Large intestine (tissue), 3 donors: ENCODE measurements around the gene SLC24A5. TPM values are rescaled to one million over a fixed set of nuclear protein-coding genes. Genes with fewer than 3 reads are reported as not detected.

Experiments
- DNase-seq, 2 donors: peaks; one replicate each; pipeline versions ENCODE4 v3.0.0 to v3.0.0-alpha.2; 2013
- H3K27ac ChIP-seq: one replicate; pipeline ENCODE4 v1.5.1; 2013; ENCODE audit warnings: low read length
- H3K27me3 ChIP-seq: 2 replicates; pipeline ENCODE4 v1.6.1; 2013; ENCODE audit warnings: low read length; ENCODE audit not compliant: control insufficient read depth, insufficient read depth
- H3K36me3 ChIP-seq: 2 replicates; pipeline ENCODE4 v1.6.1; 2013; ENCODE audit warnings: low read length; ENCODE audit not compliant: control insufficient read depth, insufficient read depth
- H3K4me1 ChIP-seq: one replicate; pipeline ENCODE4 v1.6.1; 2013; ENCODE audit warnings: low read length; ENCODE audit not compliant: control insufficient read depth, insufficient read depth
- H3K4me3 ChIP-seq: one replicate; pipeline ENCODE4 v1.5.1; 2013; ENCODE audit warnings: low read length
- H3K9me3 ChIP-seq: one replicate; pipeline ENCODE4 v1.6.1; 2013; ENCODE audit warnings: mild to moderate bottlenecking, low read depth, low read length, moderate library complexity; ENCODE audit not compliant: control insufficient read depth
- WGBS: methylation state at CpG from one replicate; pipeline ENCODE4 v1.1.5; 2013; ENCODE audit warnings: low lambda C conversion rate; ENCODE audit not compliant: insufficient coverage; 5-methylcytosine and 5-hydroxymethylcytosine counted together
- polyA plus RNA-seq: library from polyadenylated mRNA; unstranded; fragments of 120-200 nt; gene quantifications from one replicate; pipeline ENCODE4 v1.2.1, GENCODE V29; 2013

The SLC24A5 gene
- polyA plus RNA-seq, 1 donor = not detected

GRCh38 chr15:48089702-48090101 lies 31.1 kb upstream of the SLC24A5 start:
- WGBS = 50% methylated on average over 1 of the region's 6 CpGs

GRCh38 chr15:48090115-48090514 lies 30.7 kb upstream of the SLC24A5 start:
- H3K36me3 ChIP-seq = no peaks in the 10 kb centered on the region
- H3K27me3 ChIP-seq = peaks cover 6% of the 10 kb centered on the region
- H3K4me1 ChIP-seq = no peaks in the 10 kb centered on the region
- DNase-seq = no peak
- WGBS = no CpG with 5 or more reads among the region's 2 CpGs
- no peak overlapping the region for H3K4me3 ChIP-seq
- no peaks in the 10 kb centered on the region for H3K9me3 ChIP-seq
- H3K27ac ChIP-seq = no peak overlapping the region

More at GRCh38 chr15:48089702-48090101, 31.1 kb upstream of the SLC24A5 start:
- DNase-seq = no peak
- Histone ChIP-seq H3K4me3 (no peak overlapping the region), H3K4me1 (no peaks in the 10 kb centered on the region), H3K9me3 (no peaks in the 10 kb centered on the region), H3K27me3 (peaks cover 6% of the 10 kb centered on the region), H3K27ac (no peak overlapping the region), H3K36me3 (no peaks in the 10 kb centered on the region)

- Histone ChIP-seq H3K27me3 (peaks cover 6% of the 10 kb centered on the region), H3K9me3 (no peaks in the 10 kb centered on the region), H3K27ac (no peak overlapping the region), H3K4me1 (no peaks in the 10 kb centered on the region), H3K4me3 (no peak overlapping the region), H3K36me3 (no peaks in the 10 kb centered on the region)
- no peak for DNase-seq
- WGBS = no CpG with 5 or more reads among the region's 3 CpGs
These were observed 30.1 kb upstream of the SLC24A5 start for GRCh38 chr15:48090666-48091065.

- no peak overlapping the region for H3K4me3 ChIP-seq
- no peaks in the 10 kb centered on the region for H3K36me3 ChIP-seq
- no CpG with 5 or more reads among the region's 4 CpGs for WGBS
- H3K27ac ChIP-seq = no peak overlapping the region
- H3K4me1 ChIP-seq = no peaks in the 10 kb centered on the region
- no peak for DNase-seq
- peaks cover 6% of the 10 kb centered on the region for H3K27me3 ChIP-seq
- H3K9me3 ChIP-seq = no peaks in the 10 kb centered on the region
These were observed 29.3 kb upstream of the SLC24A5 start for GRCh38 chr15:48091522-48091921.

GRCh38 chr15:48096355-48096786 lies 24.4 kb upstream of the SLC24A5 start:
- no peak overlapping the region for H3K4me3 ChIP-seq
- peaks cover 3% of the 10 kb centered on the region for H3K27me3 ChIP-seq
- no CpG with 5 or more reads among the region's 4 CpGs for WGBS
- no peaks in the 10 kb centered on the region for H3K9me3 ChIP-seq
- no peaks in the 10 kb centered on the region for H3K4me1 ChIP-seq
- no peak for DNase-seq
- H3K27ac ChIP-seq = no peak overlapping the region
- no peaks in the 10 kb centered on the region for H3K36me3 ChIP-seq

- no peak for DNase-seq
- WGBS = no CpG with 5 or more reads among the region's 2 CpGs
- Histone ChIP-seq H3K4me3 (no peak overlapping the region), H3K4me1 (no peaks in the 10 kb centered on the region), H3K9me3 (no peaks in the 10 kb centered on the region), H3K27me3 (peaks cover 3% of the 10 kb centered on the region), H3K27ac (no peak overlapping the region), H3K36me3 (no peaks in the 10 kb centered on the region)
These were observed 24.0 kb upstream of the SLC24A5 start for GRCh38 chr15:48096813-48097212.

GRCh38 chr15:48097264-48097663 lies 23.5 kb upstream of the SLC24A5 start:
- H3K4me3 ChIP-seq = no peak overlapping the region
- peaks cover 3% of the 10 kb centered on the region for H3K27me3 ChIP-seq
- WGBS = 72% methylated on average over 2 of the region's 2 CpGs
- no peak overlapping the region for H3K27ac ChIP-seq
- no peaks in the 10 kb centered on the region for H3K36me3 ChIP-seq
- no peaks in the 10 kb centered on the region for H3K4me1 ChIP-seq
- no peak for DNase-seq
- no peaks in the 10 kb centered on the region for H3K9me3 ChIP-seq

- DNase-seq = no peak
- H3K4me3 ChIP-seq = no peak overlapping the region
- 76% methylated on average over 3 of the region's 6 CpGs for WGBS
These were observed 19.3 kb upstream of the SLC24A5 start for GRCh38 chr15:48101376-48101961.

GRCh38 chr15:48102167-48102566 lies 18.6 kb upstream of the SLC24A5 start:
- H3K27me3 ChIP-seq = peaks cover 3% of the 10 kb centered on the region
- no peaks in the 10 kb centered on the region for H3K9me3 ChIP-seq
- no peak for DNase-seq
- no CpG with 5 or more reads among the region's 6 CpGs for WGBS
- H3K4me3 ChIP-seq = no peak overlapping the region
- H3K27ac ChIP-seq = no peak overlapping the region
- no peaks in the 10 kb centered on the region for H3K36me3 ChIP-seq
- no peaks in the 10 kb centered on the region for H3K4me1 ChIP-seq

More at GRCh38 chr15:48101376-48101961, 19.3 kb upstream of the SLC24A5 start:
- peaks cover 3% of the 10 kb centered on the region for H3K27me3 ChIP-seq
- H3K4me1 ChIP-seq = no peaks in the 10 kb centered on the region
- H3K9me3 ChIP-seq = no peaks in the 10 kb centered on the region
- H3K27ac ChIP-seq = no peak overlapping the region
- H3K36me3 ChIP-seq = no peaks in the 10 kb centered on the region

- H3K27me3 ChIP-seq = peaks cover 3% of the 10 kb centered on the region
- WGBS = no CpG with 5 or more reads among the region's 5 CpGs
- no peaks in the 10 kb centered on the region for H3K36me3 ChIP-seq
- H3K9me3 ChIP-seq = no peaks in the 10 kb centered on the region
- no peak for DNase-seq
- no peak overlapping the region for H3K27ac ChIP-seq
- H3K4me1 ChIP-seq = no peaks in the 10 kb centered on the region
- H3K4me3 ChIP-seq = no peak overlapping the region
These were observed 17.1 kb upstream of the SLC24A5 start for GRCh38 chr15:48103647-48104046.

GRCh38 chr15:48105936-48106335 lies 14.9 kb upstream of the SLC24A5 start:
- H3K4me3 ChIP-seq = no peak overlapping the region
- DNase-seq = no peak
- WGBS = 33% methylated on average over 1 of the region's 2 CpGs
- H3K4me1 ChIP-seq = no peaks in the 10 kb centered on the region
- H3K36me3 ChIP-seq = no peaks in the 10 kb centered on the region
- no peaks in the 10 kb centered on the region for H3K27me3 ChIP-seq
- no peaks in the 10 kb centered on the region for H3K9me3 ChIP-seq
- H3K27ac ChIP-seq = no peak overlapping the region
